ENCODE data around the gene ETFRF1. TPM values are rescaled to one million over a fixed set of nuclear protein-coding genes. Genes with fewer than 3 reads are reported as not detected.

ETFRF1 gene
- total and polyA plus RNA-seq, 5 donors from 2014 or later = 18.0 to 32.8 (median 28.3) TPM

DNA sequence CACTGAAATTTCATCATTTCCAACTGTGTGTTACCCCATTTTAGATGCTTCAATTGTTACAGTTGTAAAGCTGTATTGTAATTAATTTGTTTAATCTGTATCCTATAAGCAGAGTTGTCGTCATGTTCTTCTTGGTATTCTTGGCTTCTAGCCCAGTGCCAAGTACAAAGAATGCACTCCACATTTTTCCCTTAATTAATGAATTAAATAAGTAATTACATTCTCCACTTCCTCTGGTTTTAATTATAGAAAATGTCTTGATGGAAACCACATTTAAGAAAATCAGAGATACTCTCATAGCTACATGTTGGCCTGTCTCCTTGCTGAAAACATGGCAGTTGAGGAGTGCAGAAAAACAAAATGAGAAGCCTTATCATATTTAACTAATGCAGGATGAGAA, 823 bp upstream of the ETFRF1 start:
- no peak for ATAC-seq (ENCODE audit: low read depth in 2 of 2)
- peak overlapping the region; percentile 91 for H3K27ac ChIP-seq (ENCODE audit: insufficient read depth, low read length, poor library complexity, severe bottlenecking)

DNA sequence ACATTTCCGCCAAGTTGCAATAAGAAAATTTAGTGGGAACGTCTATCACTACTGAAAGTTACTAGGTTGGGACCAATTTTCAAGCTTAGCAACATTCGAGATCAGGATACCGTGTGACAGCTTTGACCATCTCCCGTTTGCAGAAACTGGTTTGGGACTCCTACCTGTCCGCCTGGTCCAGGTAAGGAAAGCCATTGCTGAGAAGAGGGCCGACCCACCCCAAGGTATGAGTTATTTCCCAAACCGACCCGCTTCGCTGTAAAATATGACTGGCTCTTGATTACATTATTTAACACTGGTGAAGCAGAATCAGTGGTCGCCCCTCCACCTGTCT, 348 bp upstream of the ETFRF1 start:
- no peaks in the 10 kb centered on the region for H3K36me3 ChIP-seq (ENCODE audit: control insufficient read depth, insufficient read depth, low read length)
- peaks cover 5% of the 10 kb centered on the region for H3K27me3 Mint-ChIP-seq
- H3K4me3 ChIP-seq (ENCODE audit: low read depth, low read length) = peak overlapping the region; percentile 94
- DNase-seq (no peak), ATAC-seq (ENCODE audit: low read depth in 2 of 2) (no peak)
- no peaks in the 10 kb centered on the region for H3K27me3 ChIP-seq (ENCODE audit: control insufficient read depth, insufficient read depth, low read length)
- H3K36me3 Mint-ChIP-seq = peaks cover 3% of the 10 kb centered on the region
- H3K27ac ChIP-seq (ENCODE audit: insufficient read depth, low read length, poor library complexity, severe bottlenecking) = peak overlapping the region; percentile 91
- peaks cover 19 to 47% (median 33%) of the 10 kb centered on the region in 4 donors for H3K4me1 Mint-ChIP-seq
- H3K9me3 ChIP-seq (ENCODE audit: control insufficient read depth in 2 of 2, low read length in 2 of 2) = no peaks in the 10 kb centered on the region
- H3K4me1 ChIP-seq (ENCODE audit: control insufficient read depth, insufficient read depth, low read length, poor library complexity, severe bottlenecking) = peaks cover 14% of the 10 kb centered on the region
- peak overlapping the region; percentile 95 to 99 (median 98) for H3K4me3 Mint-ChIP-seq
- peak overlapping the region; percentile 94 to 100 (median 99) for H3K27ac Mint-ChIP-seq
- peaks cover 0 to 1% (median 0%) of the 10 kb centered on the region in 7 donors for H3K9me3 Mint-ChIP-seq

More for the DNA sequence above, 823 bp upstream of the ETFRF1 start:
- H3K36me3 ChIP-seq (ENCODE audit: control insufficient read depth, insufficient read depth, low read length) = no peaks in the 10 kb centered on the region
- no peaks in the 10 kb centered on the region for H3K27me3 ChIP-seq (ENCODE audit: control insufficient read depth, insufficient read depth, low read length)
- no peaks in the 10 kb centered on the region for H3K9me3 ChIP-seq (ENCODE audit: control insufficient read depth in 2 of 2, low read length in 2 of 2)
- Mint-ChIP-seq H3K4me1 (peaks cover 19 to 47% (median 32%) of the 10 kb centered on the region in 4 donors), H3K9me3 (peaks cover 0 to 1% (median 0%) of the 10 kb centered on the region in 7 donors), H3K36me3 (no peaks in the 10 kb centered on the region), H3K27me3 (peaks cover 7% of the 10 kb centered on the region), H3K4me3 (peak overlapping the region; percentile 95 to 99 (median 98)), H3K27ac (peak overlapping the region in 2 of 3 donors; percentile 99 to 100)
- DNase-seq = no peak
- H3K4me3 ChIP-seq (ENCODE audit: low read depth, low read length) = peak overlapping the region; percentile 94
- peaks cover 14% of the 10 kb centered on the region for H3K4me1 ChIP-seq (ENCODE audit: control insufficient read depth, insufficient read depth, low read length, poor library complexity, severe bottlenecking)

DNA sequence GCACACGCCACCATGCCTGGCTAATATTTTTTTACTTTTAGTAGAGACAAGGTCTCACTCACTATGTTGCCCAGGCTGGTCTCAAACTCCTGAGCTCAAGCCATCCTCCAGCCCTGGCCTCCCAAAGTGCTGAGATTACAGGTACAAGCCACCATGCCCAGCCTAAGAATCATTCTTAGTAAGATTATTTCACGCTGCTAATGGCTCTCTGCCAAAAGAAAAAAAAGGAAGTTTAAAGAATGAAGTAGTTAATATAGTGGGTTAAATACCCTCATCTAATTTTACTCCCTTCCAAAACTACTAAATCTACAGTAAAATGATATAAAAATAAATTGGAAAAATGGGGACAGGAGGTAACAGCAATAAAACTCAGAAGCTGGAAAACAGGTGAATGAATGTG, 2.6 kb downstream of the ETFRF1 start:
- no peak for DNase-seq
- Mint-ChIP-seq H3K27me3 (peaks cover 5% of the 10 kb centered on the region), H3K4me3 (peak overlapping the region in 1 of 4 donors; percentile 29), H3K27ac (peak overlapping the region in 2 of 3 donors; percentile 56 to 60), H3K4me1 (peaks cover 30 to 58% (median 43%) of the 10 kb centered on the region in 4 donors), H3K36me3 (peaks cover 15% of the 10 kb centered on the region), H3K9me3 (peaks cover 0 to 1% (median 0%) of the 10 kb centered on the region in 7 donors)
- Histone ChIP-seq H3K4me3 (ENCODE audit: low read depth, low read length) (no peak overlapping the region), H3K9me3 (ENCODE audit: control insufficient read depth in 2 of 2, low read length in 2 of 2) (no peaks in the 10 kb centered on the region), H3K4me1 (ENCODE audit: control insufficient read depth, insufficient read depth, low read length, poor library complexity, severe bottlenecking) (peaks cover 14% of the 10 kb centered on the region), H3K36me3 (ENCODE audit: control insufficient read depth, insufficient read depth, low read length) (no peaks in the 10 kb centered on the region), H3K27ac (ENCODE audit: insufficient read depth, low read length, poor library complexity, severe bottlenecking) (peak overlapping the region; percentile 15), H3K27me3 (ENCODE audit: control insufficient read depth, insufficient read depth, low read length) (no peaks in the 10 kb centered on the region)
- ATAC-seq (ENCODE audit: low read depth in 2 of 2) = no peak

DNA sequence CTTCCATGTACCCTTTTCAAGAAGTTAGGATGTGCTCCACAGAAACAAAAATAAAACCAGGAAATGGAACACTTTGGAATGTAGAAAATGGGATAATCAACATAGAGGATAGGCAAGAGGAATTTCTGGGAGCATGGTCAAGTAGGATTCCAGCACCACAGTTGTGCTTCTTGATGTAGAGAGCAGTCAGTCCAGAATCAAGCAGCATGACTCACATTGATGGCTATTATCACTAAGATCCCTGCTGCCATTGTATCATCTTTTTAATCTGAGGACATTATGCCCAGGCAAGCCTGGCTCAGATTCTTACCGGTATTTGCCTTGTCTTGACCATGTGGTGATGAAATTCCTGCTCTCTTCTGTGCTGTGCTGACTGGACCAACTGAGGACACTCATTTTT, 5.7 kb downstream of the ETFRF1 start:
- peaks cover 24 to 45% (median 29%) of the 10 kb centered on the region in 4 donors for H3K4me1 Mint-ChIP-seq
- Histone ChIP-seq H3K27ac (ENCODE audit: insufficient read depth, low read length, poor library complexity, severe bottlenecking) (no peak overlapping the region), H3K27me3 (ENCODE audit: control insufficient read depth, insufficient read depth, low read length) (no peaks in the 10 kb centered on the region), H3K9me3 (ENCODE audit: control insufficient read depth in 2 of 2, low read length in 2 of 2) (no peaks in the 10 kb centered on the region), H3K4me1 (ENCODE audit: control insufficient read depth, insufficient read depth, low read length, poor library complexity, severe bottlenecking) (peaks cover 3% of the 10 kb centered on the region), H3K36me3 (ENCODE audit: control insufficient read depth, insufficient read depth, low read length) (no peaks in the 10 kb centered on the region), H3K4me3 (ENCODE audit: low read depth, low read length) (no peak overlapping the region)
- peak overlapping the region in 1 of 3 donors; percentile 12 for H3K27ac Mint-ChIP-seq
- DNase-seq = no peak
- no peaks in the 10 kb centered on the region for H3K9me3 Mint-ChIP-seq
- H3K27me3 Mint-ChIP-seq = no peaks in the 10 kb centered on the region
- H3K4me3 Mint-ChIP-seq = no peak overlapping the region
- no peak for ATAC-seq (ENCODE audit: low read depth in 2 of 2)
- H3K36me3 Mint-ChIP-seq = peaks cover 16% of the 10 kb centered on the region

DNA sequence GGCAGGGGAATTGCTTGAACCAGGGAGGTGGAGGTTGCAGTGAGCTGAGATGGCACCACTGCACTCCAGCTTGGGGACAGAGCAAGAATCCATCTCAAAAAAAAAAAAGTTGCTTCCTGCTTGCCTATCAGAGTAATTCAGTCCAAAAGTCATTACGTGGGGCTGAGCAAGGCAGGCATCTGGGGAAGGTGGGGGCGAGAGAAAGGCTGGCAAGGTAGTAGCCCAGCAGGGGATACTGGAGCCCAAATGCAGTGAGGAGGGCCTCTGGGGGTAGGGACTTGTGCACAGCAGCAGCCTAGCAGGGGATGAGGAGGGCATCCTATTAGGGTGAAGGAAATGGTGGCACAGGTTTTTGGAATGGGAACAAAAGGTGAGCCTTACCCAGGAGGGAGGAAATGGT, 7.1 kb downstream of the ETFRF1 start:
- Histone ChIP-seq H3K36me3 (ENCODE audit: control insufficient read depth, insufficient read depth, low read length) (peaks cover 6% of the 10 kb centered on the region), H3K4me3 (ENCODE audit: low read depth, low read length) (no peak overlapping the region), H3K9me3 (ENCODE audit: control insufficient read depth in 2 of 2, low read length in 2 of 2) (no peaks in the 10 kb centered on the region), H3K4me1 (ENCODE audit: control insufficient read depth, insufficient read depth, low read length, poor library complexity, severe bottlenecking) (no peaks in the 10 kb centered on the region), H3K27me3 (ENCODE audit: control insufficient read depth, insufficient read depth, low read length) (no peaks in the 10 kb centered on the region), H3K27ac (ENCODE audit: insufficient read depth, low read length, poor library complexity, severe bottlenecking) (no peak overlapping the region)
- Mint-ChIP-seq H3K27me3 (no peaks in the 10 kb centered on the region), H3K36me3 (peaks cover 19% of the 10 kb centered on the region), H3K4me1 (peaks cover 13 to 37% (median 22%) of the 10 kb centered on the region in 4 donors), H3K4me3 (no peak overlapping the region), H3K27ac (peak overlapping the region in 1 of 3 donors; percentile 44), H3K9me3 (no peaks in the 10 kb centered on the region)
- ATAC-seq (ENCODE audit: low read depth in 2 of 2) = no peak
- DNase-seq = no peak

DNA sequence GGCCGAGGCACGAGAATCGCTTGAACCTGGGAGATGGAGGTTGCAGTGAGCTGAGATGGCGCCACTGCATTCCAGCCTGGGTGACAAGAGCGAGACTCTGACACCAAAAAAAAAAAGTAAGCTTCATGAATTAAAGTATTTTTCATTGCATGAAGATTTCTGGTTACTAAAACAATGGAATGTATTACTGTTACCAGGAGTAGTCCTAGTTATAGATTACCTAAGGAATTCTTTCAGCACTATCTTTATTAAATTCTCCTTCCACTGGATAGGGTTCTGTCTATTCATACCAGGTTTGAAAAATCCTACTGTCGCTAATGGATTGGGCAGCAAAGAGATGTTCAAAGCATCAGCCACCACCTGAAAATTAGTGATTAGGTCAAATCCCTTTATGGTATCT, 12.4 kb downstream of the ETFRF1 start:
- ATAC-seq (ENCODE audit: low read depth in 2 of 2) = no peak

DNA sequence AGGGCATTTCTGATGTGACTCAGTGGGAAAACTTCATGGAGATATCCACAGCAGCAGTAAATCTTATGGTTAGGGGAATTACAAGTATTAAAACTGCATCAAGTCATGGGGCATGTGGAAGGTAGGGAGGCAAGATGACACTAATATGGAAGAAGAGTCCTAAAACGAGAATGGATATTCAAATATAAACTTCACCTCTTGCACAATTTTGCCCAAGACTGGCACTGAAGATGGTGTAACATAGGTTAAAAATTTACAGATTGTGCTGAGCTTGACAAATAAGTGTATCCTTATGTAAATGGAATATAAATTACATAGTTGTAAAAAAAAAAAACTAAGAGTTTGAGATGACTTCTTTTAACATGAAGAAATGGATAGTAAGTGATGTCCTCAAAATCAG, 12.8 kb downstream of the ETFRF1 start:
- H3K4me3 ChIP-seq (ENCODE audit: low read depth, low read length) = no peak overlapping the region
- Mint-ChIP-seq H3K4me3 (no peak overlapping the region), H3K36me3 (peaks cover 17% of the 10 kb centered on the region), H3K4me1 (peaks cover 0 to 15% (median 1%) of the 10 kb centered on the region in 4 donors), H3K9me3 (no peaks in the 10 kb centered on the region), H3K27ac (no peak overlapping the region), H3K27me3 (no peaks in the 10 kb centered on the region)
- no peaks in the 10 kb centered on the region for H3K9me3 ChIP-seq (ENCODE audit: control insufficient read depth in 2 of 2, low read length in 2 of 2)
- no peaks in the 10 kb centered on the region for H3K4me1 ChIP-seq (ENCODE audit: control insufficient read depth, insufficient read depth, low read length, poor library complexity, severe bottlenecking)
- ATAC-seq (ENCODE audit: low read depth in 2 of 2) (no peak), DNase-seq (no peak)
- no peaks in the 10 kb centered on the region for H3K27me3 ChIP-seq (ENCODE audit: control insufficient read depth, insufficient read depth, low read length)
- H3K36me3 ChIP-seq (ENCODE audit: control insufficient read depth, insufficient read depth, low read length) = peaks cover 14% of the 10 kb centered on the region
- no peak overlapping the region for H3K27ac ChIP-seq (ENCODE audit: insufficient read depth, low read length, poor library complexity, severe bottlenecking)

More for the DNA sequence above, 12.4 kb downstream of the ETFRF1 start:
- H3K9me3 ChIP-seq (ENCODE audit: control insufficient read depth in 2 of 2, low read length in 2 of 2) = no peaks in the 10 kb centered on the region
- no peak overlapping the region for H3K27ac Mint-ChIP-seq
- peaks cover 14% of the 10 kb centered on the region for H3K36me3 ChIP-seq (ENCODE audit: control insufficient read depth, insufficient read depth, low read length)
- no peak overlapping the region for H3K4me3 Mint-ChIP-seq
- H3K27me3 ChIP-seq (ENCODE audit: control insufficient read depth, insufficient read depth, low read length) = no peaks in the 10 kb centered on the region
- DNase-seq = no peak
- peaks cover 0 to 18% (median 2%) of the 10 kb centered on the region in 4 donors for H3K4me1 Mint-ChIP-seq
- no peak overlapping the region for H3K27ac ChIP-seq (ENCODE audit: insufficient read depth, low read length, poor library complexity, severe bottlenecking)
- no peaks in the 10 kb centered on the region for H3K9me3 Mint-ChIP-seq
- H3K36me3 Mint-ChIP-seq = peaks cover 19% of the 10 kb centered on the region
- no peaks in the 10 kb centered on the region for H3K4me1 ChIP-seq (ENCODE audit: control insufficient read depth, insufficient read depth, low read length, poor library complexity, severe bottlenecking)
- no peaks in the 10 kb centered on the region for H3K27me3 Mint-ChIP-seq
- H3K4me3 ChIP-seq (ENCODE audit: low read depth, low read length) = no peak overlapping the region

DNA sequence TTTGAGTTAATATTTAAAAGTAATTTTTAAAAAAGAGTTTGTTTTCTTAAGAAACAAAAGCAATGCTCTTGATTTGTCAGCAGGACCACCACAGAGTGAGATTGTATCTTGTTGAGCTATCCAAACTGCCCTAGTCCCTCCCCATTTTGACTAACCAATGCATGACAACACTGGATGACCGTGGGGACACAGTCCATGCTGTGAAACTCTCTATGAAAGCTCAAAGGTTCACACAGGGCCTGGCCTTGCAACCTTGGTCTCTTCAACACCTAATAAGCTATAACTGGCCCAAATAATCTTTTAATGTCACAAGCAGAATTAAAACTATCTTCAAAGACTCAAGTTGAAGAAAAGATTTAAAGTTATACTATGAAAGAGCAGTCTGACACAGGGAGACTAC, 13.5 kb downstream of the ETFRF1 start:
- no peaks in the 10 kb centered on the region for H3K9me3 ChIP-seq (ENCODE audit: control insufficient read depth in 2 of 2, low read length in 2 of 2)
- DNase-seq = no peak
- peaks cover 14% of the 10 kb centered on the region for H3K36me3 ChIP-seq (ENCODE audit: control insufficient read depth, insufficient read depth, low read length)
- H3K4me3 Mint-ChIP-seq = no peak overlapping the region
- no peaks in the 10 kb centered on the region for H3K27me3 Mint-ChIP-seq
- H3K4me1 Mint-ChIP-seq = peaks cover 0 to 12% (median 1%) of the 10 kb centered on the region in 4 donors
- H3K4me3 ChIP-seq (ENCODE audit: low read depth, low read length) = no peak overlapping the region
- H3K27ac ChIP-seq (ENCODE audit: insufficient read depth, low read length, poor library complexity, severe bottlenecking) = no peak overlapping the region
- no peaks in the 10 kb centered on the region for H3K27me3 ChIP-seq (ENCODE audit: control insufficient read depth, insufficient read depth, low read length)
- ATAC-seq (ENCODE audit: low read depth in 2 of 2) = no peak
- H3K4me1 ChIP-seq (ENCODE audit: control insufficient read depth, insufficient read depth, low read length, poor library complexity, severe bottlenecking) = no peaks in the 10 kb centered on the region
- no peaks in the 10 kb centered on the region for H3K9me3 Mint-ChIP-seq
- H3K27ac Mint-ChIP-seq = peak overlapping the region in 1 of 3 donors; percentile 64
- H3K36me3 Mint-ChIP-seq = peaks cover 17% of the 10 kb centered on the region

All from CD4-positive, CD25-positive, alpha-beta regulatory T cell (primary cell).